GM12878 (cell line): Measurements from ENCODE around the gene EHD4.

Experiments
- CREB1 ChIP-seq: IDR thresholded peaks from 2 replicates; pipeline ENCODE4 v1.6.1; 2012; ENCODE audit warnings: low read depth, mild to moderate bottlenecking, inconsistent platforms
- EED ChIP-seq: sonication (generic); IDR thresholded peaks from 2 replicates; pipeline ENCODE4 v1.6.1; 2016; ENCODE audit warnings: antibody characterized with exemption, low read depth
- EP300 ChIP-seq, 2 experiments: fragments of 150-350 bp in 1 of 2; IDR thresholded peaks; 2 replicates each; pipeline ENCODE4 v1.6.1; 2011 to 2012; ENCODE audit warnings: low read depth in 2 of 2, low read length in 2 of 2, borderline replicate concordance in 1 of 2, improper control_type of control experiment in 1 of 2, inconsistent platforms in 1 of 2; ENCODE audit not compliant: control insufficient read depth in 1 of 2
- JUND ChIP-seq: IDR thresholded peaks from 2 replicates; pipeline ENCODE4 v1.6.1; 2012; ENCODE audit warnings: low read depth, mild to moderate bottlenecking, low read length, improper control_type of control experiment, moderate library complexity
- POLR2AphosphoS5 ChIP-seq: IDR thresholded peaks from 2 replicates; pipeline ENCODE4 v1.6.1; 2011; ENCODE audit warnings: mild to moderate bottlenecking, low read length, inconsistent platforms
- ZNF217 ChIP-seq: fragments of 450-650 bp; IDR thresholded peaks from 2 replicates; pipeline ENCODE4 v1.6.1; 2017; ENCODE audit warnings: antibody characterized with exemption, mild to moderate bottlenecking
- ZNF384 ChIP-seq: IDR thresholded peaks from 2 replicates; pipeline ENCODE4 v1.6.1; 2012; ENCODE audit warnings: low read depth, mild to moderate bottlenecking, low read length, improper control_type of control experiment, borderline replicate concordance

- TF ChIP-seq POLR2AphosphoS5, result no peak
- no peak for TF ChIP-seq ZNF384
- TF ChIP-seq JUND, result no peak
- no peak for TF ChIP-seq EED
- no peak for TF ChIP-seq EP300 (IDR thresholded peaks at IDR 0.05; ENCODE audit: borderline replicate concordance in 1 of 2, control insufficient read depth in 1 of 2, low read depth in 2 of 2, low read length in 2 of 2)
- TF ChIP-seq CREB1, result no peak
- TF ChIP-seq ZNF217, result no peak
Observed at GRCh38 chr15:41961001-41961518, 11.3 kb downstream of the EHD4 start.
